HepG2 (cell line): Measurements from ENCODE around the gene SPTSSA. TPM values are rescaled to one million over a fixed set of nuclear protein-coding genes. Genes with fewer than 3 reads are reported as not detected.

Source experiments
- ELF4 ChIP-seq: sonication (generic); formaldehyde crosslinking; IDR thresholded peaks from 2 replicates; pipeline ENCODE4 v1.5.0; 2020; ENCODE audit warnings: missing genetic modification reagents, mild to moderate bottlenecking, moderate library complexity, borderline replicate concordance
- FOXO1 ChIP-seq: sonication (generic); formaldehyde crosslinking; IDR thresholded peaks from 2 replicates; pipeline ENCODE4 v1.4.0; 2020; ENCODE audit warnings: missing genetic modification reagents
- GATAD2A ChIP-seq: IDR thresholded peaks from 2 replicates; pipeline ENCODE4 v1.6.1; 2016
- HNF4A ChIP-seq: sonication (generic); formaldehyde crosslinking; IDR thresholded peaks from 2 replicates; pipeline ENCODE4 v1.4.0; 2020; ENCODE audit warnings: missing genetic modification reagents
- HOXA3 ChIP-seq: sonication (generic); formaldehyde crosslinking; IDR thresholded peaks from 2 replicates; pipeline ENCODE4 v1.5.0; 2020; ENCODE audit warnings: missing genetic modification reagents
- IKZF4 ChIP-seq: sonication (generic); formaldehyde crosslinking; IDR thresholded peaks from 2 replicates; pipeline ENCODE4 v1.5.1; 2020; ENCODE audit warnings: borderline replicate concordance, mild to moderate bottlenecking, low read depth, missing genetic modification reagents; ENCODE audit errors: not compliant biosample characterization
- SAP130 ChIP-seq: IDR thresholded peaks from 2 replicates; pipeline ENCODE4 v1.6.1; 2016; ENCODE audit warnings: low read depth
- SMARCC2 ChIP-seq: fragments of 450-650 bp; IDR thresholded peaks from 2 replicates; pipeline ENCODE4 v1.6.1; 2017; ENCODE audit warnings: antibody characterized with exemption, mild to moderate bottlenecking
- SOX13 ChIP-seq, 3 experiments: fragments of 450-650 bp in 1 of 3; sonication (generic) in 1 of 3; formaldehyde crosslinking in 1 of 3; IDR thresholded peaks in 2 of 3; conservative IDR thresholded peaks in 1 of 3; 2 replicates each; pipeline versions ENCODE4 v1.5.0 to v1.6.1; 2016 to 2020; ENCODE audit warnings: antibody characterized with exemption in 1 of 3, mild to moderate bottlenecking in 1 of 3, missing compliant biosample characterization in 1 of 3, missing genetic modification reagents in 1 of 3, moderate library complexity in 1 of 3
- SOX5 ChIP-seq: IDR thresholded peaks from 2 replicates; pipeline ENCODE4 v1.6.1; 2016; ENCODE audit warnings: borderline replicate concordance
- TOE1 ChIP-seq: sonication (generic); formaldehyde crosslinking; IDR thresholded peaks from 2 replicates; pipeline ENCODE4 v1.4.0; 2020; ENCODE audit warnings: mild to moderate bottlenecking, missing genetic modification reagents
- TSC22D2 ChIP-seq: sonication (generic); formaldehyde crosslinking; IDR thresholded peaks from 2 replicates; pipeline ENCODE4 v1.5.1; 2020; ENCODE audit warnings: missing genetic modification reagents, mild to moderate bottlenecking, borderline replicate concordance
- ZBTB7B ChIP-seq: sonication (generic); formaldehyde crosslinking; IDR thresholded peaks from 2 replicates; pipeline ENCODE4 v1.4.0; 2020; ENCODE audit warnings: missing genetic modification reagents
- ZNF292 ChIP-seq: sonication (generic); formaldehyde crosslinking; IDR thresholded peaks from 2 replicates; pipeline ENCODE4 v1.8.1; 2022; ENCODE audit warnings: mild to moderate bottlenecking, low read depth, missing genetic modification reagents, borderline replicate concordance
- ZNF598 ChIP-seq: sonication (generic); formaldehyde crosslinking; IDR thresholded peaks from 2 replicates; pipeline ENCODE4 v1.5.1; 2020; ENCODE audit warnings: mild to moderate bottlenecking, missing genetic modification reagents, borderline replicate concordance
- ZNF605 ChIP-seq: sonication (generic); formaldehyde crosslinking; IDR thresholded peaks from 2 replicates; pipeline ENCODE4 v1.8.0; 2022; ENCODE audit warnings: mild to moderate bottlenecking, missing genetic modification reagents
- ZNF616 ChIP-seq: sonication (generic); formaldehyde crosslinking; IDR thresholded peaks from 2 replicates; pipeline ENCODE4 v1.5.0; 2020; ENCODE audit warnings: low read depth, mild to moderate bottlenecking, missing genetic modification reagents
- ZNF709 ChIP-seq: sonication (generic); formaldehyde crosslinking; IDR thresholded peaks from 2 replicates; pipeline ENCODE4 v1.5.0; 2020; ENCODE audit warnings: mild to moderate bottlenecking, missing genetic modification reagents
- ZNF724P ChIP-seq: sonication (generic); formaldehyde crosslinking; IDR thresholded peaks from 2 replicates; pipeline ENCODE4 v1.8.0; 2022; ENCODE audit warnings: missing genetic modification reagents, borderline replicate concordance
- ZNF790 ChIP-seq: sonication (generic); formaldehyde crosslinking; IDR thresholded peaks from 2 replicates; pipeline ENCODE4 v1.8.0; 2022; ENCODE audit warnings: missing genetic modification reagents, mild to moderate bottlenecking, borderline replicate concordance
- ZNF841 ChIP-seq: sonication (generic); formaldehyde crosslinking; IDR thresholded peaks from 2 replicates; pipeline ENCODE4 v1.8.1; 2023; ENCODE audit warnings: missing genetic modification reagents, borderline replicate concordance
- ZSCAN21 ChIP-seq: sonication (generic); formaldehyde crosslinking; IDR thresholded peaks from 2 replicates; pipeline ENCODE4 v1.8.0; 2022; ENCODE audit warnings: mild to moderate bottlenecking, missing genetic modification reagents, moderate library complexity, borderline replicate concordance
- polyA plus RNA-seq, 8 experiments: library from polyadenylated mRNA; depleted of rRNA in 3 of 8; stranded (reverse) in 7 of 8; unstranded in 1 of 8; fragments of >200 nt; fragmentation: Illumina TruSeq in 4 of 8; extraction: Trizol in 4 of 8; gene quantifications; 2 replicates each; pipeline versions ENCODE4 v1.2.1 to v1.2.3, GENCODE V29; 2011 to 2016; ENCODE audit warnings: low read depth in 4 of 8, missing spikeins in 1 of 8, mixed read lengths in 1 of 8; ENCODE audit not compliant: insufficient read depth in 1 of 8
- total RNA-seq, 5 experiments: library from RNA; depleted of rRNA; stranded (reverse); fragments of >200 nt; fragmentation: Illumina TruSeq; extraction: Trizol; gene quantifications; 2 replicates each; pipeline ENCODE4 v1.2.3, GENCODE V29; 2016; ENCODE audit warnings: low read depth in 1 of 5
- TF ChIP-seq, protein P1 (sequence below): sonication (generic); formaldehyde crosslinking; IDR thresholded peaks from 2 replicates; pipeline ENCODE4 v1.4.0; 2020; ENCODE audit warnings: missing genetic modification reagents
- TF ChIP-seq, protein P2 (sequence below): sonication (generic); formaldehyde crosslinking; IDR thresholded peaks from 2 replicates; pipeline ENCODE4 v1.5.0; 2020; ENCODE audit warnings: missing genetic modification reagents, mild to moderate bottlenecking, borderline replicate concordance
- TF ChIP-seq, protein P3 (sequence below): sonication (generic); formaldehyde crosslinking; IDR thresholded peaks from 2 replicates; pipeline ENCODE4 v1.4.0; 2020; ENCODE audit warnings: mild to moderate bottlenecking, missing genetic modification reagents
- TF ChIP-seq, protein P4 (sequence below): IDR thresholded peaks from 2 replicates; pipeline ENCODE4 v1.6.1; 2016; ENCODE audit warnings: low read depth

Gene SPTSSA
- total and polyA plus RNA-seq, 2 of the 13 experiments (the other 11 are each of a cell fraction or from before 2014, with no cell fraction given) = 19.1 to 86.1 TPM

DNA sequence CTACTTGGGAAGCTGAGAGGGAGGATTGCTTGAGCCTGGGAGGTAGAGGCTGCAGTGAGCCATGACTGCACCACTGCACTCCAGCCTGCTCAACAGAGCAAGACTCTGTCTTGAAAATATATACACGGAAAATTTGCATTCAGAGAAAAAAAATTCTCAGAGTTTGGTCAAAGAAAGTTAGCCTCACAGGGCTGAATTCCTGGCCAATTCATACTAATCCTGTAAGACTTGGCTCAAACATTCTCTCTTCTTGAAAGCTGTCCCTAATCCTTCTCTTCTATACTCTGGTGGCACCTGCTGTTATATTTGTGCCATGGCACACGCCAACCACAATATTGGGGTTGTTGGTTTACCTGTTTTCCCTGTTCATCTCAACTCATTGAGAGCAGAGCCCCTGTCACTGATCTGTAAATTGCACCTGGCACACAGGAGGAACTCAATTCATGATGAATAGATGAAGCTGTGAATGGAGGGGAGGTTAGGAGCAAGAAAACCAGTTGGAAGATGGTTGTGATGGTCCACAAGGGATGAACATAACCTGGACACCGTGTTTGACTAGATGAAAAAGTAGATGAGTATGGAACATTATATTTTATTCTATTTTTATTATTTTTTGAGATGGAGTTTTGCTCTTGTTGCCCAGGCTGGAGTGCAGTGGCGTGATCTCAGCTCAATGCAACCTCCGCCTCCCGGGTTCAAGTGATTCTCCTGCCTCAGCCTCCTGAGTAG is 36.8 kb upstream of the SPTSSA start (continued):
- TF ChIP-seq, protein P1, sequence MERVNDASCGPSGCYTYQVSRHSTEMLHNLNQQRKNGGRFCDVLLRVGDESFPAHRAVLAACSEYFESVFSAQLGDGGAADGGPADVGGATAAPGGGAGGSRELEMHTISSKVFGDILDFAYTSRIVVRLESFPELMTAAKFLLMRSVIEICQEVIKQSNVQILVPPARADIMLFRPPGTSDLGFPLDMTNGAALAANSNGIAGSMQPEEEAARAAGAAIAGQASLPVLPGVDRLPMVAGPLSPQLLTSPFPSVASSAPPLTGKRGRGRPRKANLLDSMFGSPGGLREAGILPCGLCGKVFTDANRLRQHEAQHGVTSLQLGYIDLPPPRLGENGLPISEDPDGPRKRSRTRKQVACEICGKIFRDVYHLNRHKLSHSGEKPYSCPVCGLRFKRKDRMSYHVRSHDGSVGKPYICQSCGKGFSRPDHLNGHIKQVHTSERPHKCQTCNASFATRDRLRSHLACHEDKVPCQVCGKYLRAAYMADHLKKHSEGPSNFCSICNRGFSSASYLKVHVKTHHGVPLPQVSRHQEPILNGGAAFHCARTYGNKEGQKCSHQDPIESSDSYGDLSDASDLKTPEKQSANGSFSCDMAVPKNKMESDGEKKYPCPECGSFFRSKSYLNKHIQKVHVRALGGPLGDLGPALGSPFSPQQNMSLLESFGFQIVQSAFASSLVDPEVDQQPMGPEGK (CRISPR knock-in tag) = peak; percentile 11; the same call in 1 of the 2 replicates
- no peak for TF ChIP-seq ZNF598 (CRISPR knock-in tag)
- peak; percentile 64; the same call in 1 of the 2 replicates for TF ChIP-seq GATAD2A (CRISPR knock-in tag)
- no peak for TF ChIP-seq SOX5 (CRISPR knock-in tag)
- no peak for TF ChIP-seq SOX13 (IDR thresholded peaks at IDR 0.05)
- TF ChIP-seq SOX13 (CRISPR knock-in tag; conservative IDR thresholded peaks at IDR 0.05 in 1 of 2, IDR thresholded peaks at IDR 0.05 in 1 of 2) = peak in 1 of 2 experiments; percentile 35; a peak in 1 of 4 replicates
- TF ChIP-seq HNF4A (CRISPR knock-in tag) = peak; percentile 7; the same call in 1 of the 2 replicates
- TF ChIP-seq, protein P2, sequence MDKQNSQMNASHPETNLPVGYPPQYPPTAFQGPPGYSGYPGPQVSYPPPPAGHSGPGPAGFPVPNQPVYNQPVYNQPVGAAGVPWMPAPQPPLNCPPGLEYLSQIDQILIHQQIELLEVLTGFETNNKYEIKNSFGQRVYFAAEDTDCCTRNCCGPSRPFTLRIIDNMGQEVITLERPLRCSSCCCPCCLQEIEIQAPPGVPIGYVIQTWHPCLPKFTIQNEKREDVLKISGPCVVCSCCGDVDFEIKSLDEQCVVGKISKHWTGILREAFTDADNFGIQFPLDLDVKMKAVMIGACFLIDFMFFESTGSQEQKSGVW (CRISPR knock-in tag) = no peak
- TF ChIP-seq ELF4 = 0 out of 2 replicates have a peak, but pooled peaks have one; percentile 61
- 0 out of 2 replicates have a peak, but pooled peaks have one; percentile 12 for TF ChIP-seq ZNF292
- TF ChIP-seq HOXA3 (CRISPR knock-in tag) = no peak
- TF ChIP-seq ZSCAN21 (CRISPR knock-in tag) = no peak; the same call in 1 of the 2 replicates
- no peak for TF ChIP-seq ZNF841 (CRISPR knock-in tag)
- TF ChIP-seq SAP130 (CRISPR knock-in tag) = peak; percentile 45; the same call in 1 of the 2 replicates
- TF ChIP-seq, protein P3, sequence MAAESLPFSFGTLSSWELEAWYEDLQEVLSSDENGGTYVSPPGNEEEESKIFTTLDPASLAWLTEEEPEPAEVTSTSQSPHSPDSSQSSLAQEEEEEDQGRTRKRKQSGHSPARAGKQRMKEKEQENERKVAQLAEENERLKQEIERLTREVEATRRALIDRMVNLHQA = no peak
- TF ChIP-seq ZNF709 (CRISPR knock-in tag) = no peak
- TF ChIP-seq ZBTB7B (CRISPR knock-in tag) = no peak
- no peak for TF ChIP-seq TOE1 (CRISPR knock-in tag)
- TF ChIP-seq IKZF4 (CRISPR knock-in tag) = no peak
- TF ChIP-seq, protein P4, sequence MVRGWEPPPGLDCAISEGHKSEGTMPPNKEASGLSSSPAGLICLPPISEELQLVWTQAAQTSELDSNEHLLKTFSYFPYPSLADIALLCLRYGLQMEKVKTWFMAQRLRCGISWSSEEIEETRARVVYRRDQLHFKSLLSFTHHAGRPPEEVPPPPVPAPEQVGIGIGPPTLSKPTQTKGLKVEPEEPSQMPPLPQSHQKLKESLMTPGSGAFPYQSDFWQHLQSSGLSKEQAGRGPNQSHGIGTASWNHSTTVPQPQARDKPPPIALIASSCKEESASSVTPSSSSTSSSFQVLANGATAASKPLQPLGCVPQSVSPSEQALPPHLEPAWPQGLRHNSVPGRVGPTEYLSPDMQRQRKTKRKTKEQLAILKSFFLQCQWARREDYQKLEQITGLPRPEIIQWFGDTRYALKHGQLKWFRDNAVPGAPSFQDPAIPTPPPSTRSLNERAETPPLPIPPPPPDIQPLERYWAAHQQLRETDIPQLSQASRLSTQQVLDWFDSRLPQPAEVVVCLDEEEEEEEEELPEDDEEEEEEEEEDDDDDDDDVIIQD (CRISPR knock-in tag) = peak; percentile 38; the same call in 1 of the 2 replicates
- TF ChIP-seq ZNF605 (CRISPR knock-in tag) = no peak
- TF ChIP-seq SMARCC2 = no peak
- no peak for TF ChIP-seq ZNF616 (CRISPR knock-in tag)
- no peak for TF ChIP-seq ZNF790
- no peak for TF ChIP-seq FOXO1 (CRISPR knock-in tag)
- no peak for TF ChIP-seq TSC22D2
- TF ChIP-seq ZNF724P (CRISPR knock-in tag) = no peak
